ENCODE data around the gene CLEC3B.

DNA sequence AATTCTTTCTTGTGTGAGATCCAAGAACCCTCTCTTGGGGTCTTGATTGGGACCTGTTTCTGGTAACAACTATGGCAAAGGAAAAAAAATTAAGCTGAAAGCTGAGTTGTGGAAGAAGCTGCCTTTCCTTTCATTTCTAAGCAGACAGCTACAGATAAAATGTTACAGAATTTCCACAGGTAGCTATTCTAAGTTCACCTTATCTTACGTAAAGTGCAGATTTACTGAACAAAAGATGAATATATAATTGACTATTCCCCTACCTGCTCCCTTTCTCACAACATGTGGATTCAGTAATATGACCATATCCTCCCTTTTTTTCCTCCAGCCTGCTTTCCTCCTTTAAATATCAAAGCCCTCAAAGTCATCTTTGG lies 36.6 kb downstream of the CLEC3B start:
- TF ChIP-seq, protein P1, sequence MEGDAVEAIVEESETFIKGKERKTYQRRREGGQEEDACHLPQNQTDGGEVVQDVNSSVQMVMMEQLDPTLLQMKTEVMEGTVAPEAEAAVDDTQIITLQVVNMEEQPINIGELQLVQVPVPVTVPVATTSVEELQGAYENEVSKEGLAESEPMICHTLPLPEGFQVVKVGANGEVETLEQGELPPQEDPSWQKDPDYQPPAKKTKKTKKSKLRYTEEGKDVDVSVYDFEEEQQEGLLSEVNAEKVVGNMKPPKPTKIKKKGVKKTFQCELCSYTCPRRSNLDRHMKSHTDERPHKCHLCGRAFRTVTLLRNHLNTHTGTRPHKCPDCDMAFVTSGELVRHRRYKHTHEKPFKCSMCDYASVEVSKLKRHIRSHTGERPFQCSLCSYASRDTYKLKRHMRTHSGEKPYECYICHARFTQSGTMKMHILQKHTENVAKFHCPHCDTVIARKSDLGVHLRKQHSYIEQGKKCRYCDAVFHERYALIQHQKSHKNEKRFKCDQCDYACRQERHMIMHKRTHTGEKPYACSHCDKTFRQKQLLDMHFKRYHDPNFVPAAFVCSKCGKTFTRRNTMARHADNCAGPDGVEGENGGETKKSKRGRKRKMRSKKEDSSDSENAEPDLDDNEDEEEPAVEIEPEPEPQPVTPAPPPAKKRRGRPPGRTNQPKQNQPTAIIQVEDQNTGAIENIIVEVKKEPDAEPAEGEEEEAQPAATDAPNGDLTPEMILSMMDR (conservative IDR thresholded peaks at IDR 0.05 in 1 of 2, IDR thresholded peaks at IDR 0.05 in 1 of 2; ENCODE audit: low read depth in 1 of 2, low read length in 2 of 2), result no peak
- no peak for TF ChIP-seq EZH2 (IDR thresholded peaks at IDR 0.05; ENCODE audit: low read length, missing control alignments)

All from fibroblast of lung (primary cell).